NCI-H345 treated with DMSO at 0.1 percent for 48 hours (cell line): Measurements from ENCODE around the gene KLK6.
"Not testable (repeated sequence)": the region's sequence is repeated elsewhere in the genome, so short reads cannot be mapped to it uniquely, and the experiment has no call there.

Source experiments
- DNase-seq: peaks from one replicate; lab custom pipeline; 2025; ENCODE audit not compliant: unreplicated experiment; lab: John Stamatoyannopoulos, UW

The KLK6 gene

GRCh38 chr19:50994129-50994528 is 24.7 kb upstream of the KLK6 start:
- no peak for DNase-seq

GRCh38 chr19:50992666-50993035 is 23.3 kb upstream of the KLK6 start:
- DNase-seq: no peak

DNA sequence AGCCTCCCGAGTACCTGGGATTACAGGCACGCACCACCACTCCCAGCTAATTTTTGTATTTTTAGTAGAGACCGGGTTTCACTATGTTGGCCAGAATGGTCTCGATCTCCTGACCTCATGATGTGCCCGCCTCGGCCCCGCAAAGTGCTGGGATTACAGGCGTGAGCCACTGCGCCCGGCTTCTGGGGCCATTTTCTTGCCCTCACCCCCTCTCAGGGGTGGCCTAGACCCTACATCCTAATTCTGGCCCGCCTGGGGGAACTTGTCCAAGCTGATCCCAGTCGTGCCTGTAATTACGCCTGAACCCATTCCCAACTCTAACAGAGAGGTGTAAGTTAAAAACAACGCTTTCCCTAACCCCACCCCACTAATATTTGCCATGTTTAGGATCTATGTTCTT is 15.0 kb upstream of the KLK6 start:
- DNase-seq: not testable (repeated sequence)

DNA sequence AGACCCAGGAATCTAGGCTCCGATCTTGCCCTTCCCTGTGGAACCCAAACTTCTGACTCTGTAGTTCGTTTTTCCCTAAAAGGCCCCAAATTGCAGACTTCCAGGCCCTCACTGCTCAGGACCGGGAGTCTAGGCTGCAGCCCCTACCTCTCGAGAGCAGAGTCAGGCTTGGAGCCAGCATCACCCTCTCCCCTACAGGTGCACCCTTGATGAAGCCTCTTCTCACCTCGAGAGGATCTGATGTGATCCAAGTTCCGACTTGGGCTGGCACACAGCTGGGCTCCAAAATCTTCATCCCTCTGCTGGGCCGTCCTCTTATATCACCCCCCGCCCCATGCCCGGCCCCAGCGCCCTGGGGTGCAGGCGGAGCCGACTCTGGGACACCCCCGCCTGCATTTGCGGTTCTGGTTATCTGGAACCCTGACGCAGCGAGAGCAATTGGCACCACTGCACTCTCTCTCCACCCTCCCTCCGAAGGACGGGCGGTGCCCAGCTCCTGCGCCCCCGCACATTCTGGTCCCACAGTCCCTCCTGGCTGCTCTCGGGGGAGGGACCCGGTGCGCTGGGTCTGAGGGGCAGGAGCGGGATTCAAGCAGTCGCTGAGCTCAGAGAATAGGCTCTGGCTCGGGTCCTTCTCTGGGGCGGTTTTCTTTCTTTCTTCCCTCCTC is 14.4 kb upstream of the KLK6 start, which contains the start of gene KLK7:
Gene KLK7, minus strand, starts transcription at position 293 of the 668 bp plus-strand sequence. CDS start 1,518 bp downstream, outside the sequence.
- DNase-seq: no peak

GRCh38 chr19:50982186-50982585 is 12.8 kb upstream of the KLK6 start:
- DNase-seq: no peak

DNA sequence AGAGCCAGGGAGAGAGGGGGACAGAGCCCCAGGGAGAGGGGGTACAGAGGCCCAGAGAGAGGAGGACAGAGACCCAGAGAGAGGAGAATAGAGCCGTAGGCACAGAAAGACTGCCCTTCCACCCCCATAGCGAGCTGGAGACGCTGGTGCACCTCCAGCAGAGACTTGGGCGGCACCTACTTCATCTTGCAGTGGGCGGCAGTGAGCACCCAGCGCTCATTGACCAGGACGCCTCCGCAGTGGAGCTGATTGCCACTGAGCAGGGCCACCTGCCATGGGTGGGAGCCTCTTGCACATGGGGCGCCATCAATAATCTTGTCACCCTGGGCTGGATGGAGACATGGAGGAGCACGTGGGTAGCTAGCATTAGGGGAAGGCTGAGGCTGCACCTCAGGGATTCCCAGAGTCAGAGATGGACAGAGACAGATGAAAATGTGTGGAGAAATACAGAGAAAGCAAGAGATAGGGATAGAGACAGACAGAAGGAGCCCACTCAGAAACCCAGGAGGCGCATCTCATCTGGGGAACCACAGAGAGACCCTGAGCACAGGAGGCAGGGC is 12.3 kb upstream of the KLK6 start:
- no peak for DNase-seq

DNA sequence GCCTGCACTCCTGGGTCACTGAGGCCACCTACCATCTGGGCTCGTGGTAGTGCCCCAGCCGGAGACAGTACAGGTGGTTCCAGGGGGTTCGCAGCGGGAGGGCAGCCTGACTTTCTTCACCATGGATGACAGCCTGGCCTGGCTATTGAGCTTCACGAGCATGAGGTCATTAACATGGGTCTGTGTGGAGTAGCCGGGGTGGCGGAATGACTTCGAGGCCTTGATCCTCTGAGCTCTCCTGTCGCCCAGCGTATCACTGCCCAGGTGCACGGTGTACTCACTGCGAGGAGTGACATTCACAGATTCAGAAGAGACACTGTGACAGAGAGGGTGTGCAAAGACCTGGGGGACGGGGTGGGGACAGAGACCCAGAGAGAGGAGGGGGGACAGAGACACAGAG is 10.8 kb upstream of the KLK6 start:
- DNase-seq: no peak

DNA sequence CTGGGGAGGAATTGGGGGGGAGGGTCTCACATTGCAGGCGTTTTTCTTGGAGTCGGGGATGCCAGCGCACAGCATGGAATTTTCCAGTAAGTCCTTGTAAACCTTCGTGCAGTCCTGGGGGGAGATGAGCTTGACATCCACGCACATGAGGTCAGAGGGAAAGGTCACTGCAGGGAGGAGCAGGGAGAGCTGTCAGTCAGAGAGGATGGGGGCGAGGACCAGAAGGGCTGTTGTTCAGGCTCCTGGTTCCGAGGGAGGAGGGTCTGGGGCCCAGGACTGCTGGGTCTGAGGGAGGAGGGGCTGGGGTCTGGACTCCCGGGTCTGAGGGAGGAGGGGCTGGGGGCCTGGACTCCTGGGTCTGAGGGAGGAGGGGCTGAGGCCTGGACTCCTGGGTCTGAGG is 10.4 kb upstream of the KLK6 start:
- no peak for DNase-seq

DNA sequence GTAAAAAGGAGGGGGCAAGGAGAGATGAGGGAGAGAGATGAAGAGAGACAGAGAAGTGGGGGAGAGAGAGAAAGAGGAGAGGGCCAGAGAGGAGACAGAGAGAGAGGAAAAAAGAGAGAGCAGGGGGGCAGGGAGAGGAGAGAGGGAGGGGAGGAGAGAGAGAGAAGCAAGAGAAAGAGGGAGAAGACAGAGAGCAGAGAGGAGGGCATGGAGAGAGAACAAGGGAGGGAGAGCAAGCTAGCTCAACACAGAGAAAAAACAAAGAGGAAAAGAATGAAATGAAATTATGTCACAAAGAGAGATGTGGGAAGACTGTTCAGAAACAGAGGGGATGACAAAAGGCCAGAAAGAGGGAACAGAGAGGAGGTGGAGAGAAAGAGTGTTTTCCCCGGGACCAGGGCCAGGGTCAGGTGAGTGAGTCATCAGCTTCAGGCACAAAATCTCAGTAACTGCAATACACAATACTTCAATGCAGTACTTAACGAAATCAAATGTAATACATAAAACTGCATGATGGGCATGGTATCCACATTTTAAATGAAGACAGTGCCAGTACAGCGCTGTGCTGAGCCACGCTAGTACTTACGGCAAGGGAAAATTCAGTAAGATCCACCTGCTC is 9.5 kb upstream of the KLK6 start:
- no peak for DNase-seq

GRCh38 chr19:50977626-50978025 is 8.2 kb upstream of the KLK6 start:
- DNase-seq: no peak

DNA sequence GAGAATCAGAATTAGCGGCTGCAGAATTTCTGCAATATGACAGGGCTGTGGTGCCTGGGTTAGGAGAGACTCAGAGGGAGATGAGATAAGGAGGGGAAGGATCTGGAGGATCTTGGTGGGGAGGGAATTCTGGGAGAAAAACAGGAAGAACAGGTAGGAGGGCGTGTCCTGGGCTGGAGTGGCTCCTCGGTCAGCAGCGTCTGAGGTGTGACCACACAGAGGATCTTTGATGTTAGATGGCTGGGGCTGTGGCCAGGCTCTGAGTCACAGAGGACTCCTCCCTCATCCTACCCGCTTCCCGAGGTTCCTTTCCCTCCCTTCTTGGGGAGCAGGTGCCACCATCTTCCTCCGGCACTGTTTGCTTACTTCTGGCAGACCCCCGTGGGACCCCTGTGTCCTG is 6.4 kb upstream of the KLK6 start:
- no peak for DNase-seq

- no peak for DNase-seq
These were observed 5.5 kb upstream of the KLK6 start for GRCh38 chr19:50974702-50975556.

GRCh38 chr19:50972795-50973376 is 3.5 kb upstream of the KLK6 start:
- no peak for DNase-seq

DNA sequence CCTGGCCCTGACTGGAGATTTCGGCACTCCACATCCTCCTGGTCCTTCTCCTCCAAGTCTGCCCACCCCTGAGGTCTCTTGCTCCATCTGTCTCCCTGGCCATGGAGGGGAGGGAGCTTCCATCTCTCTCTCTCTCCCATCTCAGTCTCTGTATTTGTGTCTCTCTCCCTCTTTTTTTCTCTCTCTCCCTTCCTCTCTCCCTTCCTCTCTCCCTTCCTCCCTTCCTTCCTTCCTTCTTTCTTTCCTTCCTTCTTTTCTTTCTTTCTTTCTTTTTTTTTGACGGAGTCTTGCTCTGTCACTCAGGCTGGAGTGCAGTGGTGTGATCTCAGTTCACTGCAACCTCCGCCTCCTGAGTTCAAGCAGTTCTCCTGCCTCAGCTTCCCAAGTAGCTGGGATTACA is 419 bp upstream of the KLK6 start:
- not testable (repeated sequence) for DNase-seq

DNA sequence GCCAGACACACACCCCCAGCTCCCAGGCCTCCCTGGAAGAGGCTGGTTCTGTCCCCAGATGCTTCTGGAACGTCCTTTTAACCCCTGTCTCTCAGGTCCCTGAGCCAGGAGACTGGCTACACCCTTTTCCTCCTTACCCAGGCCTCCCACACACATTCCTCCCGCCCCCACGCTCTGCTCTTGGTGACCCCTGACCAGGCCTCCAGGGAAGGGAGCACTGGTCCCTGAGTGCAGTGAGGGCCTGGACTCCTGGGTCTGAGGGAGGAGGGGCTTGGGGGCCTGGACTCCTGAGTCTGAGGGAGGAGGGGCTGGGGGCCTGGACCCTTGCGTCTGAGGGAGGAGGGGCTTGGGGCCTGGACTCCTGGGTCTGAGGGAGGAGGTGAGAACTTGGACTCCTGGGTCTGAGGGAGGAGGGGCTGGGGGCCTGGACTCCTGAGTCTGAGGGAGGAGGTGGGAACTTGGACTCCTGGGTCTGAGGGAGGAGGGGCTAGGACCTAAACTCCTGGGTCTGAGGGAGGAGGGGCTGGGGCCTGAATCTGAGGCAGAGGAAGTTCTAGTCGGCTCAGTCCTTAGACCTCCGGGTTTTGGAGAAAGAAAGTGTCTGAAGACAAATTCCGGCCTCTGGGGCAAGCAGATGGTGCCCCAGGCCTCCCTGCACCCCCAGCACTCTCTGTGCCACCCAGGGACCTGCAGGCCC is 527 bp downstream of the KLK6 start:
- no peak for DNase-seq

DNA sequence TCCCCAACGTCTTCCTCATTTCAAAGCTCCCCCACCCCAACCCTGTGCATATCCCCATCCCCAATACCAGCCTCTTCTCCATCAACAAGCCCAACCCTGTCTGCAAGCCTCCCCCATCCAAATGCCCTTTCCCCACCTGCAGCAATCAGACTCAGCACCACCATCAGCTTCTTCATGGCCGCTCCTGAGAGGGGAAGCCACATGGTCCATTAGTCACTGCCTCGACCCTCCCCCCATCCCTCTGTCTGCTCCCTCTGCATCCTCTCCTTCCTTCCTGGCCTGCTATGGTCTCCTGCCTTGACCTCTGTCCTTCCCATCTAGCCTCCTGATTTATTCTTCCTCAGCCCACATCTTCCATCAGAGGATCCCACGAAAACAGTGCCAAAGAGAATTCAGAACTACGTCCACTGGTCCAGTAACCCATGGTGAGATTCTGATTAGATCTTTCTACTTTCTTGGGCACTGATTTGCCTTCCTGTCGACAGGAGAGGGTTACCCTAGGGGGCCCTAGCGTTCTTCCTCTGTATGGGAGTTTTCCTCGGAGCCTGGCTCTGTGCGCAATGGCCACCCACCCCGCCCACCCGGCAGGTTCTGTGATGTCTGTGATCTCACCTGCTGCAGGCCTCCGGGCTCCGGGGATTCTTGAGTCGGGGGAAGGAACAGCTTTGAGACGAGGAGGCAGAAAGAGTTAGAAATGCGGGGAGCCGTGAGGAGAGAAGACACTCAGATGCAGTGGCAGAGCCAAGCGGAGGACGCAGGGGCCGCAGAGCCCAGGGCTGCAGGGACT is 1.3 kb downstream of the KLK6 start:
- no peak for DNase-seq

GRCh38 chr19:50964266-50964665 is 5.1 kb downstream of the KLK6 start:
- DNase-seq: no peak

GRCh38 chr19:50963381-50963780 is 6.0 kb downstream of the KLK6 start:
- no peak for DNase-seq

DNA sequence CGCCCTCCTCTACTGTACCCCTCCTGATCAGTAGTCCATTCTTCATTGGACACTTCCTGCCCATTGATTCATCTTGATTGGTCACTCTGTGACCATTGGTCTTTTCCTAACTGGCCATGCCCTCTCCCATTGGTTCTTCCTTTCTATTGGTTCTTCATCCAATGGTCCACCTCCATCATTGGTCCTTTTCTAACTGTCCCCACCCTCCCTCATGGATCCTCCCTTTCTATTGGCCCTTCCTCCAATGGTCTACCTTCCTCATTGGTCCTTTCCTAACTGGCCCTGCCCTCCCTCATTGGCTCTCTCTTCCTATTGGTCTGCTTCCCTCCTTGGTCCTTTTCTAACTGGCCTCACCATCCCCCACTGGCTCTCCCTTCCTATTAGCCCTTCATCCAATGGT is 7.1 kb downstream of the KLK6 start:
- no peak for DNase-seq
